Measurements from ENCODE around the gene HOXC10.

DNA sequence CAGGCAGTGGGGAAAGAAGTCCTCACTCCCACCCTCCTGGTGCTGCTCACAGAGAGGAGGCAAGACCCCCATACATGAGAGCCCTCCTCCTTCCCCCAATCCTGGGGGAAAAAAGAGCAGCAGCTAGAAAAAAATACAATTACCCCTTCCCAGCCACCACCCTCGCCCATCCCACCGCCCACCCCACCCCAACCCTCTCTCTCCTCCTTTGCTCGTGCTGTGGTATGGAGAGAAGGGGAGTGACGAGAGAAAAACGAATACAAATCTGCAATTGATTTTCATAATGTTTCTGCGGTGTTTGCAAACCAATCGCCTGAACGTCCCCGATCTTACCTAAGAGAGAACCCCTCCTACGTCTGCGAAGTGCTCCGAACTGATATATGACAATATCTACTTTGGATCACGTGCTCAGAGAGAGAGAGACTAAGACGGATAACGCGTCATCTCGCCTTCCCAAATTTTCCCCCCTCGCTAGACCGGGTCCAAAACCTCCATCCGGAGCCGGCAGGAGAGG is 12.2 kb upstream of the HOXC10 start, which contains the start of gene HOXC11:
- TF ChIP-seq, protein P1, sequence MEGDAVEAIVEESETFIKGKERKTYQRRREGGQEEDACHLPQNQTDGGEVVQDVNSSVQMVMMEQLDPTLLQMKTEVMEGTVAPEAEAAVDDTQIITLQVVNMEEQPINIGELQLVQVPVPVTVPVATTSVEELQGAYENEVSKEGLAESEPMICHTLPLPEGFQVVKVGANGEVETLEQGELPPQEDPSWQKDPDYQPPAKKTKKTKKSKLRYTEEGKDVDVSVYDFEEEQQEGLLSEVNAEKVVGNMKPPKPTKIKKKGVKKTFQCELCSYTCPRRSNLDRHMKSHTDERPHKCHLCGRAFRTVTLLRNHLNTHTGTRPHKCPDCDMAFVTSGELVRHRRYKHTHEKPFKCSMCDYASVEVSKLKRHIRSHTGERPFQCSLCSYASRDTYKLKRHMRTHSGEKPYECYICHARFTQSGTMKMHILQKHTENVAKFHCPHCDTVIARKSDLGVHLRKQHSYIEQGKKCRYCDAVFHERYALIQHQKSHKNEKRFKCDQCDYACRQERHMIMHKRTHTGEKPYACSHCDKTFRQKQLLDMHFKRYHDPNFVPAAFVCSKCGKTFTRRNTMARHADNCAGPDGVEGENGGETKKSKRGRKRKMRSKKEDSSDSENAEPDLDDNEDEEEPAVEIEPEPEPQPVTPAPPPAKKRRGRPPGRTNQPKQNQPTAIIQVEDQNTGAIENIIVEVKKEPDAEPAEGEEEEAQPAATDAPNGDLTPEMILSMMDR (conservative IDR thresholded peaks at IDR 0.05; ENCODE audit: low read length), result no peak
- TF ChIP-seq EZH2phosphoT487 (IDR thresholded peaks at IDR 0.05; ENCODE audit: borderline replicate concordance), result no peak

Measured in Loucy (cell line).